ENCODE measurements around the gene DAZAP1.

- TF ChIP-seq EZH2phosphoT487 (IDR thresholded peaks at IDR 0.05; ENCODE audit: insufficient read depth, low read depth) (no peak), EZH2 (IDR thresholded peaks at IDR 0.05; ENCODE audit: insufficient read depth, poor library complexity, severe bottlenecking) (no peak)
Observed at GRCh38 chr19:1384478-1385110, 22.8 kb upstream of the DAZAP1 start.
